NAMALWA (cell line): ENCODE measurements around the gene NACA2.

Source experiments
- DNase-seq: peaks from one replicate; pipeline ENCODE4 v3.0.0-alpha.2; 2015; ENCODE audit warnings: low spot score

Gene NACA2

GRCh38 chr17:61547113-61547512 is 43.9 kb downstream of the NACA2 start:
- no peak for DNase-seq

- DNase-seq = no peak
Measured at GRCh38 chr17:61545335-61545938, 45.6 kb downstream of the NACA2 start.

- DNase-seq = no peak
Measured at GRCh38 chr17:61543786-61544415, 47.1 kb downstream of the NACA2 start.

- DNase-seq = no peak
Measured at GRCh38 chr17:61542027-61542426, 49.0 kb downstream of the NACA2 start.

GRCh38 chr17:61540874-61541273 is 50.1 kb downstream of the NACA2 start:
- no peak for DNase-seq
